NCI-H2196 (cell line): ENCODE measurements around the gene APLF.
"Not testable (repeated sequence)": the region's sequence is repeated elsewhere in the genome, so short reads cannot be mapped to it uniquely, and the experiment has no call there.

Experiments
- DNase-seq: peaks from one replicate; lab custom pipeline; 2025; ENCODE audit not compliant: unreplicated experiment; lab: John Stamatoyannopoulos, UW

Gene APLF

DNA sequence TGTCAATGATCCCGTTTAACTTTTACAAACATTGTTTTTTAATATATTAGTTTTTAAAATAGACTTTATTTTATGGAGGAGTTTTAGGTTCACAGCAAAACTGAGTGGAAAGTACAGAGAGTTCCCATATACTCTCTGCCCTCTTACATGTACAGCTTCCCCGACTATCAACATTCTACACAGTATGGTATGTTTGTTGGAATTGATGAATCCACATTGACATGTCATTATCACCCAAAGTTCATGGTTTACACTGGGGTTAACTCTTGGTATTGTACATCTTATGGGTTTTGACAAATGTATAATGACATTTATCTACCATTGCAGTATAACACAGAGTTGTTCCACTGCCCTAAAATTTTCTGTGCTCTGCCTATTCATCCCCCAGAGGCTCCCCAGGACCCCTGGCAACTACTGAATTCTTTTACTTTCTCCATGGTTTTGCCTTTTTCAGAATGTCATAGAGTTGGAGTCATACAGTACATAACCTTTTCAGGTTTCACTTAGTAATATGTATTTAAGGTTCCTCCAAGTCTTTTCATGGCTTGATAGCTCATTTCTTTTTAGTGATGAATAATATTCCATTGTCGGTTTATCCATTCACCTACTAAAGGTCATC, 5.5 kb downstream of the APLF start:
- no peak for DNase-seq

DNA sequence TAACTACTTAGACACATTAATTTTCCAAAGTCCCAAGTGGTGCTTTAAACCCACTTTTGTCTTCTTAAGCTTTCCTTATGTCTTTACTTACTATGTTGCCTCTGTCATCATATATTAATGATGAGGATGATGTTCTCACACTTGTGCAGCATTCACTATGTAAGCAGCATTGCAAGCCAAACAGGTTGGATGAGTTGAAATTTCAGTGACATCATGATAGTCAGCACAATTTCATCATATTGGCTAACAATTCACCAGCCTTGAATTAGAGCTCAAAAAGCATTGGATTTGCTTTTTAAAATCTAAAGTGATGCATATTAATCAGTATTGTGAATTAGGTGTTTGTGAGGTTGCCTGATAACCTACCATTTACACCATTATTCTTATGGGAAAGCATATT, 7.7 kb downstream of the APLF start:
- no peak for DNase-seq

DNA sequence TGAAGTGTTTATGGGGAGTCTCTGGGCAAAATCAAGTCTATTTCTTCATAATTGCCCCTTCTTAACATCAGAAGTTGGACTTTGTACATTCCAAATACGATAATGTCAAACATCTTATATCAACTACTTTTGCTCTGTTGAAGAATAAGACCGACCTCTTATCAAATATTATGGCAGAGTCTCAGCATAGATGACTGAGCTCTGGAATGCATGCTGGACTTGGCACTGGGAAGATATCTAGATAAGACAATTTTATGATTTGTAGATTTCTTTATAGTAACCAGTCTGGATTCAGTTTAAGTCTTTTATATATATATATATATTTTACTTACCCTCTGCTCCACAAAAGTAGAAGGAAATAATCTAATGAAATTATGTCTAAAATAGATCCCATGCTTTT, 8.2 kb downstream of the APLF start:
- DNase-seq = no peak

DNA sequence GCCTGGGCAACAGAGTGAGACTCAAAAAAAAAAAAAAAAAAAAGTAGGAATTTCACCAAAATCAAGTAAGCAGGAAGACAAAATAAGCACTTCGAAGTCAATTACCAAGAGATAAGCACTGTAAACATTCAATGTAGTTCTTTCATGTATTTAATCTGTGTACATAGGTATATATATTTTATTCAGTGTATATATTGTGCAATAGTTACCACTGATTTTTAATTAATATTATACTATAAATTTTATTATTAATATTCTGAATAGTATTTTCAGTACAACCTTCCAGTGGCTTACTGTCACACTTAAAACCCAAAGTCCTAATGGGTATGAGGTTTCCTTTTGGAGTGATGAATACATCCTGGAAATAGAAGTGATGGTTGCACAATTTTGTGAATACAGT, 9.1 kb downstream of the APLF start:
- no peak for DNase-seq

DNA sequence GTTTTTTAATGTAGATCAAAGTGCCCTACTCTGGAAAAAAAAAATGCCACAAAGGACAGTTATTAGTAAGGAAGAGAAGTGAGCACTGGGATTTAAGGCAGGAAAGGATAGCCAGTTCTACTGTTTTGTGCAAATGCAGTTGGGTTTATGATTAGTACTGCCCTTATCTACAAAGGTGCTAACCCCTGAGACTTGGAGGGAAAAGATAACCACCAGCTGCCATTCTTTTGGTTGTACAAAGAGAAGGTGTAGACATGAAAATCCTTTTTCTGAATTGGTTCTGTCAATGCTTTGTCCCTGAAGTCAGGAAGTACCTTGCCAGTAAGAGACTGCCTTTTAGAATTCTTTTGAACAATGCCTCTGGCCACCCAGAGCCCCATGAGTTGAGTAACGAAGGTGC, 11.3 kb downstream of the APLF start:
- DNase-seq = no peak

DNA sequence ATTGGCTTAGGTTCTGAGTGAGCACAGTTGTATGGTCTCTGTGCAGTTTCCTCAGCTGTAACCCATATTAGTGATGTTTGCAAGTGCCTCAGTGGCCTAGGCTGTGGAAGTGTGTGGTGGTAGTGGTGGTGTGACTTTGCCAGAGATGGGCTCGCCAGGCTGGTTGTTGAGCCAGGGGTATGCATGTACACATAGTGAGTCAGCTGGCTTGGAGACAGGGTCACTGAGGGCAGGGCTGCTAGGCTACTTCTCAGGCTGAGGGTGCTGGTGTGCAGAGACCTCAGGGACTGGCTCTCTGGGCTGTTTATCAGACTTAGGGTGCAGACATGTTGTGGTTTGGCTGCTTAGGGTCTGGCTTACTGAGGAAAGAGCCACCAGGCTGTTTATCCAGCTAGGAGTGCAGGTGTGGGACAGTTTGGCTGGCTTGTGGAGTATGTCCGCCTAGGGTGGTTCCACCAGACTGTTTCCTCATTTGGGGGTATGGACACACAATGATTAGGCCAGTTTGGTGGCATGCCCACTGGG, 15.0 kb downstream of the APLF start:
- DNase-seq = no peak

DNA sequence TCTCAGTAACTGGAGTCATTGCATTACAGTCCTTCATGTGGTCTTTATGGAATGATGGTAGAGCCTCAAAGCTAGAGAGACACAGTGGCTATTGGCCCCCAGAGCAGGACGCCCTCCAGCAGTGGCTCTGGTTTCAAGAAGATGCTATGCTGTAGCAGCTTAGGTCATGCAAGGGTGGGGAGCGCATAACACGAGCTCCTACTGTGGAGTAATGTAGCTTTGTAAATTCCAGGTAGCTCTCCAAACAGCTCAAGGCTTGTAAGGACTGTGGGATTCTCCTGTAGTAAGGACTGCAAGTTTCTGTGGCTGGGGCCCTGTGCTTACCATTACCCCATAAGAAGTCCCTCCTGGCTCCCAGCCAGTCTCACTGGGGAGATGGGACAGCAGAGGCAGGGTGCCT, 15.6 kb downstream of the APLF start:
- DNase-seq = no peak

DNA sequence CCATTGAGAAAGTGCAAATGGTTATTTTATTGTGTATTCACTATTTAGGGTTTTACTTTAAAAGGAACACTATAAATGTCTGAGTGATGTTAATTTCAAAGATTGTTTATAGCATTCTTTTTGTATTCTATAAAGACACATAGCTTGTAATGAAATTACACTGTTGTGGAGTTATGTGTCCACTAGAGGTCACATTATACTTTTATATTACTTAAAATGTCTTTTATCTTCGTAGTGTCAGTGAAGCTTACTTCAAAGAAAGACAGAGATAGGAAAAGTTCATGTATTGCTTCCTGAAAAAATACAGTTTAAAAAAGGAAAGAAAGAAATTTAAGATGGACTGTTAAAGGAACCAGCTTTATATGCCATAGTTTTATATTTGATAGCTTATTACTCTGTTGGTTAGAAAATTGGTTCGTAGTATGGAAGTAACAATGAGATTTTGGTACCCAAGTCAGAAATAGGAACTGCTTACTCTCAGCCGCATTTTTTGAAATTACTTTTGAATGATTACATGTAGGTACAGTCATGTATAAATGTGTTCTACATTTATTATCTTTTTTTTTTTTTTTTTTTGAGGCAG, 20.5 kb downstream of the APLF start:
- peak; percentile 9 for DNase-seq

DNA sequence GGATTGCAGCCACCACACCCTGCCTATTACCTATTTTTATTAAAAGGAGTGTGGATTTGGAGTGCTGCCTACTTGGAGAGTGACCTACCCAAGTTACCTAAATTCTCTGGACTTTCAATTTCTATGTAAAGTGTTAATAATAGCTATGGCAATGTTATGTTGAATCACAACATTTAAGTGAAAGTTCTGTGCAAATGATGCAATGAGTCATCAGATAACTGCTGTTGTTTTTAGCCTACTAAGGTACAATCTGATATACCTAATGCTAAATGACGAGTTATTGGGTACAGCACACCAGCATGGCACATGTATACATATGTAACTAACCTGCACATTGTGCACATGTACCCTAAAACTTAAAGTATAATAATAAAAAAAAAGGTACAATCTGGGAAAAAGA, 21.2 kb downstream of the APLF start:
- not testable (repeated sequence) for DNase-seq

DNA sequence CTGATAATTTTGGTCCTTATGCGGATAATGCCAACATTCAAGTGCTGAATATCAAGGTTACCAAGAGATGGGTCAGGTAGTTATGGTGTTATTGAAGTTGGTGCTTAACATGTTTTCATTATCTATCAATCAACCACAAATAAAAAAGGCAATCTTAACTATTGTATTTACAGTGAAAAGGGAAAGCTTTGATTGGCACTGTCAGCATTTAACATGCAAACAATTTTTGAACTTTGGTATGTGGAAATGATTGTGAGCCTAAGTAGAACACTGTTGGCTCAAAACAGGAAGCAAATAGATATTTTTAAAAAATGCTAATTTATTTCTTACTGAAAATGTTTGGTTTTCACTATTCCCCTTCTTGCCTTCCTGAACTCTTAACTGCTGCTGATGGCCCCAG, 21.9 kb downstream of the APLF start:
- no peak for DNase-seq

DNA sequence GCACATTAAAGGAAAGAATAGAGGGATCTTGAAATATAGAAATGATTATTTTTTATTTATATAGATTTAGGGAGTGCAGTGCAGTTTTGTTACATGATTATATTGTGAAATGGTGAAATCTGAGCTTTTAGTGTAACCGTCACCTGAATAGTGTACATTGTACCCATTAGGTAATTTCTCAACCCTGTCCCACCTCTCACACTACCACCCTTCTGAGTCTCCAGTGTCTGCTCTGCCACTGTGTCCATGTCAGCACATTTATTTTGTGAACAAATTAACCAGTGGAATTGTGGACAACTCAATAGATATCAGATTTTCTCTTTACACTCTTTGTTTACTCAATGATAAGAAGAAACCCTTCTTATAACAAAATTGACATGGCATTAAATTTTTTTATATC, 24.2 kb downstream of the APLF start:
- DNase-seq = no peak

DNA sequence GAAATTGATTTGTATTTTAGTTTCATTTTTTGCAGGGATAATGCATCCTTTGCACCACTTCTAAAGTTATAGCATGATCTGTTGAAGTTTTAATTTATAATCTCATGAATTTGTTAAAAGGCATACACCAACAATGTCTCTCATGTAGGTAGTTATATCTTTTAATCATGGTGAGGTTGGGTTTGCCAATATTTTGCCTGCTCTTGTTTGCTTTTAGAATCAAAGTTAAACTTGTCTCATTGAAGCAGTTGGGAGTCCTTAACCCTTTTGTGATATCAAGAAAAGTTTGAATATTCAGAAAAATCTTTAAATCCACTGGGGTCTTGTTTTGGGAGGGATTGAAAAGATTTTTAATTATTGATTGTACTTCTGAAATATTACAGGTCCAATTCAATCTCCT, 31.7 kb downstream of the APLF start:
- DNase-seq = no peak

DNA sequence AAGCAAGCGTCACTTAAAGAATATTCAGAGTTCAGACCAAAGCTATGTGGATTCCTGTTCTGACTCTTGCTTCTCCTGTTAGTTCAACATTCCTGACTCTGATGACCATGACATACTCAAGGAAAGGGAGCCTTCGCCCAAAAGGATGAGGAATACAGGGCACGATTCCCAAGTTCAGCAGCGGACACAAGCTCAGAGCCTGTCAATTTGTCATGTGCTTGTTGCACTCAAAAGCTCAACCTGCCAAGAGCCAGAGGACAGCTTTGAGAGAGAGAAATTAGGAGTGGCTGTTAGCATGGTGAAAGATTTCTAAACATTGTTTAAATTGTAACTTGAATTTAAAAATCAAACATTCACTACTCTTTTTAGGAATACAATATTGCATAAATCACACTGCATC, 33.3 kb downstream of the APLF start:
- no peak for DNase-seq

DNA sequence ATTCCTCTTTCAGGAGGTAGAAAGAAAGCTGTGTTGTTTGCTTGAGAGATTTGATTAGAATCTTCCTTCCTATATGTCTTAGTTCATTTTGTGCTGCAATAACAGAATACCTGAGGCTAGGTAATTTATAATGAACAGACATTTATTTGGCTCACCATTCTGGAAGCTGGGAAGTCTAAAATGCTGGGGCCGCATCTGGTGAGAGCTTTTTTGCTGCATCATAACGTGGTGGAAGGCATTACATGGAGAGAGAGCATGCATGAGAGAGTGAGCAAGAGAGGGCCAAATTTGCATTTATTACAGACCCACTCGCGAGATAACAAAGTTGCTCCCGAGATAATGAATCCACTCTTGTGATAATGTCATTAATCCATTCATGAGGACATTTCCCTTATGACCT, 34.4 kb downstream of the APLF start:
- DNase-seq = no peak

DNA sequence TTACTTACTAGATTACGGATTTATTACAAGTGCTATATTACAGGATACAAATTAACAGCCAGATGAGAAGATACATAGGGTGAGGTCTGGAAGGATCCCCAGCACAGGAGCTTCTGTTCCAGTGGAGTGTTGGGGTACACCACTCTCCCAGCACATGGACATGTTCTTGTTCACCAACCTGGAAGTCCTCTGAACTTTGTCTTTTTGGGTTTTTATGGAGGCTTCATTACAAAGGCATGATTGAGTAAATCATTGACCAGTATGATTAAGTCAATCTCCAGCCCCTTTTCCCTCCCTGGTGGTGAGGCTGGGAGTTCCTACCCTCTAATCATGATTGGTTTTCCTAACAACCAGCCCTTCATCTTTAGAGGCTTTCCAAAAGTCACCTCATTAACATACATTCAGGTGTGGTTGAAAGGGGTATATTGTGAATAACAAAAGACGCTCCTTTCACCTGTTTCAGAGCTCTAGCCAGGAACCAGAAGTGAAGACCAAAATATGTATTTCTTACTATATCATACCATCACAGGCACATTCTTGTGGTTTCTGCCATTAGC, 38.3 kb downstream of the APLF start:
- no peak for DNase-seq

DNA sequence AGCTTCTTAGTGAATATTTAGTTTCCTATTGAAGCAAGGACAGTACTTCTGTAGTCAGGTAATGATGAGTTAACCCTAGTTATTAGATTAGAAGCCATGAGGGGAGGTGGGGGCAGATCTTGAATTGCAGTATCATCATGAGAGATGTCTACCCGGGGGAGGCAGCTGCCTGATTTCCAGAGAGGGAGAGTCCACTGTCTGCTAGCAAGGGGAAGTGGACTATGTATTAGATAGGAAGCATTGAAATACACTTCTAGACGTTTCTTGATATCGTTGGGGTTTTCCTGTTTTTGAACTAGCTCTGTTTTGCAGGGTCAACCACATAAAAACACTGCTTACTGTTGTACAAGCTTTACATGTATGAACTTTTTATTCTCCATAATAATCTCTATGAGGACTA, 38.8 kb downstream of the APLF start:
- DNase-seq = no peak

DNA sequence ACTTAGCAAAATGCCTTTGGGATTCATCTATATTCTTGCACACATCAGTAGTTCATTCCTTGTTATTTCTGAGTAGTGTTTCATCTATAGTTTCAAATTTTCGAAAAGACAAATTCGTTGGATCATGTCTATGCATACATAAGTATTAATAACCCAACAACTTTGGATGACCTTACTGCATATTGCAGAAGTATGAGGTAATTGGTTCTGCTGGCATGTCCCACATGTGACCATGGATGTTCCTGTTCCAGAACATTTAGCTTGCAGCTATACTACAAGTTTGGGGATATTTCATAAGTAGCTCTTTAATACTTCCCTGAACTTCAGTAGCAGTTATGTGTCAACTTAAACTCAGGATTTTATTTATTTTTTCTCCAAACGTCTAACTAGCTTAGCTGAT, 44.9 kb downstream of the APLF start:
- no peak for DNase-seq

DNA sequence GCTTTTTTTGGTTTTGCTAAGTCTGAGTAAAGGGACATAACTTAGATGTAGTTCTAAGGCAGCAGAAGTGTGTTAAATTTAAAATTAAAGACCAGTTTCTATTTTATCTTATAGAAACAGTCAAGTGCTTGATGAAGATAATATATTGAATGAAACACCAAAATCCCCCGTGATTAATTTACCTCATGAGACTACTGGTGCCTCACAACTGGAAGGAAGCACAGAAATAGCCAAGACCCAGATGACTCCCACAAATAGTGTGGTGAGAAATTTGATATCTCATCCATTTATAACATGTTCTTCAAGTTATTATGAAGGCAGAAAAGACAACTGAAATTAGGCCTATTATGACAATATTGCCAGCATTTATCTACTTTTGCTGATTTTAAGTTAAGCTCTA, 45.6 kb downstream of the APLF start:
- DNase-seq = no peak

DNA sequence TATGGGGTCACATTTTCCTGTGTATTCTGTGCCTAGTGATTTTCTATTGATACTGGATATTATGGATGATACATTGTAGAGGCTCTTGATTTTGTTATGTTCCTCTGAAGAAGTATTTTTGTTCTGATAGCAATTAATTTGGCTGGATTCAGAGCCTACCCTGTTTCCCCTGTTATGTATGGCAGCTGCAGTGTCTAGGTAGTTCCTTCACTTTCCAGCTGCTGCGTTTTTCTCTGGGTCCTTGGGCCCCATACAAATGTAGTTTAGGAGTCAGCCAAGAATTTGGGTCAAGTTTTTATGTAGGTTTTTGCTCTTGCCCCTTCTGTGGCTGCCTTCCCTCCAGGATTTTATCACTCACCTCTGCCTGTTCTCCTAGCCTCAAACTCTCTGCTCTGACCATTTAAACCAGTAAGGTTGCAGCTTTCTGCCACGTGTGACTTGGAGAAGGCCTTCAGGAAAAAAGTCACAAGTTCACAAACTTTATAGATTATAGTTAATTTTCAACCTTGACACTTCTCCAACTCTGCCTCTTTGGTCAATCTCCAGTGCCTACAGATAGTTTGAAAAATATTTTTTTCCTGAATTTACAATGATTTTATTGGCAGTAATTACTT, 47.0 kb downstream of the APLF start:
- DNase-seq = no peak

DNA sequence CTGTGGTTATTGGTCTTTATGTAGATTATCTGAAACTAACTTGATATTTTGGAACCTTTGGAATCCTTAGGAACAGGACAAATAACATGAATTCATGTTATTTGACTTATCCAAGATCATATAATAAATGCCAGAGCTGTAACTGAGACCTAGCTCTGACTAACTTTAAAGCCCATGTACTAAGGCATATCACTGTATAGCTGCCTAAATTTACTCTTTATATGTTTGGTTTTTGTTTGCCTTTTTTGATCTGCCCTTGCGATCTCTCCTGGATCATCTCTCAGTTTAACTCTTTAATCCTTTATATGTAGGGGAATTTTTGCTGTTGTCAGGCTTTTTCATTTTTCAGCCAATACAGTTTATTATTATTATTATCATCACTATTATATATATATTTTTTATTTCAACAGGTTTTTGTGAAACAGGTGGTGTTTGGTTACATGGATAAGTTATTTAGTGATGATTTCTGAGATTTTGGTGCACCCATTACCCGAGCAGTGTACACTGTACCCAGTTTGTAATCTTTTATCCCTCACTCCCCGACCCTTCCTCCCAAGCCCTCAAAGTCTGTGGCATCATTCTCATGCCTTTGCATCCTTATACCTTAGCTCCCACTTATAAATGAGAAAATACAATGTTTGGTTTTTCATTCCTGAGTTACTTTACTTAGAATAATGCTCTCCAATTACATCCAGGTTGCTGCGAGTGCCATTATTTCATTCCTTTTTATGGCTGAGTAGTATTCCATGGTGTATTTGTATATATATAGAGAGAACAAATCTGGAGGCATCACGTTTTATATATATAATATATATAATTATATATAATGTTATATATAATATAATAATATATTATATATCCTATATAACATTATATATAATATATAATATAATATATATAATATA, 48.9 kb downstream of the APLF start:
- DNase-seq = no peak

DNA sequence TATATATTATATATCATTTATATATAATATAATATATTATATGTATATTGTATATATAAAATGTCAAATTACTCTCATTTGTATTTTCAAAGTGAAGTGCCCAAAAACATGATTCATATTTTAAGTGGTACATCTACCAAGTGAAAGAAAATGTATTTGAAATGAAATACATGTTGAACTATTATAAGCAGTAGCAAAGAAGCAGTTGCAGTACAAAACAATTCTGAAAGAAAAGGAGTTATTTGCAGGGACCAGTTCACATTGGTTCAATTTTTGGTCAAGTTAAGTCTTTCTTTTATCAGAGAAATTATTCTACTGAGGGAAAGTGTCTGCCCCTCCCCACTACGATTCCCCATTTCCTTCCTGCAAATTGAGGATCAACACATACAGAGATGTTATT, 51.9 kb downstream of the APLF start:
- no peak for DNase-seq
